HepG2 (cell line): ENCODE measurements around the gene TPX2. TPM values are rescaled to one million over a fixed set of nuclear protein-coding genes. Genes with fewer than 3 reads are reported as not detected.

Experiments
- CC2D1A ChIP-seq: sonication (generic); formaldehyde crosslinking; IDR thresholded peaks from 2 replicates; pipeline ENCODE4 v1.8.1; 2023; ENCODE audit warnings: mild to moderate bottlenecking, missing genetic modification reagents
- LCORL ChIP-seq, 2 experiments: fragments of 450-650 bp in 1 of 2; sonication (generic) in 1 of 2; formaldehyde crosslinking in 1 of 2; IDR thresholded peaks; 2 replicates each; pipeline versions ENCODE4 v1.5.0 to v1.6.1; 2017 to 2020; ENCODE audit warnings: antibody characterized with exemption in 1 of 2, missing genetic modification reagents in 1 of 2
- PRDM10 ChIP-seq: sonication (generic); formaldehyde crosslinking; IDR thresholded peaks from 2 replicates; pipeline ENCODE4 v1.4.0; 2020; ENCODE audit warnings: low read depth, missing genetic modification reagents
- SKI ChIP-seq: fragments of 450-650 bp; IDR thresholded peaks from one replicate; pipeline ENCODE4 v1.6.1; 2018; ENCODE audit warnings: mild to moderate bottlenecking; ENCODE audit not compliant: partially characterized antibody
- ZMYM3 ChIP-seq: sonication (generic); formaldehyde crosslinking; IDR thresholded peaks from 2 replicates; pipeline ENCODE4 v1.5.1; 2020; ENCODE audit warnings: mild to moderate bottlenecking, missing genetic modification reagents
- ZNF318 ChIP-seq: sonication (generic); formaldehyde crosslinking; IDR thresholded peaks from 2 replicates; pipeline ENCODE4 v1.4.0; 2020; ENCODE audit warnings: mild to moderate bottlenecking, missing genetic modification reagents
- ZNF644 ChIP-seq: IDR thresholded peaks from 2 replicates; pipeline ENCODE4 v1.6.1; 2016; ENCODE audit warnings: low read depth
- ZNF674 ChIP-seq: sonication (generic); formaldehyde crosslinking; IDR thresholded peaks from 2 replicates; pipeline ENCODE4 v1.5.0; 2020; ENCODE audit warnings: low read depth, mild to moderate bottlenecking, missing genetic modification reagents
- ZNF784 ChIP-seq: sonication (generic); formaldehyde crosslinking; IDR thresholded peaks from 2 replicates; pipeline ENCODE4 v1.5.1; 2020; ENCODE audit warnings: missing genetic modification reagents, mild to moderate bottlenecking, borderline replicate concordance
- ZNF790 ChIP-seq: sonication (generic); formaldehyde crosslinking; IDR thresholded peaks from 2 replicates; pipeline ENCODE4 v1.8.0; 2022; ENCODE audit warnings: missing genetic modification reagents, mild to moderate bottlenecking, borderline replicate concordance
- ZZZ3 ChIP-seq: sonication (generic); formaldehyde crosslinking; IDR thresholded peaks from 2 replicates; pipeline ENCODE4 v1.4.0; 2020; ENCODE audit warnings: missing genetic modification reagents, mild to moderate bottlenecking, borderline replicate concordance
- polyA plus RNA-seq, 8 experiments: library from polyadenylated mRNA; depleted of rRNA in 3 of 8; stranded (reverse) in 7 of 8; unstranded in 1 of 8; fragments of >200 nt; fragmentation: Illumina TruSeq in 4 of 8; extraction: Trizol in 4 of 8; gene quantifications; 2 replicates each; pipeline versions ENCODE4 v1.2.1 to v1.2.3, GENCODE V29; 2011 to 2016; ENCODE audit warnings: low read depth in 4 of 8, missing spikeins in 1 of 8, mixed read lengths in 1 of 8; ENCODE audit not compliant: insufficient read depth in 1 of 8
- total RNA-seq, 5 experiments: library from RNA; depleted of rRNA; stranded (reverse); fragments of >200 nt; fragmentation: Illumina TruSeq; extraction: Trizol; gene quantifications; 2 replicates each; pipeline ENCODE4 v1.2.3, GENCODE V29; 2016; ENCODE audit warnings: low read depth in 1 of 5

The TPX2 gene
- total and polyA plus RNA-seq, 2 of the 13 experiments (the other 11 are each of a cell fraction or from before 2014, with no cell fraction given) = 34.3 to 124 TPM

- TF ChIP-seq ZNF784 (CRISPR knock-in tag) = peak; percentile 90
- TF ChIP-seq ZMYM3 = peak; percentile 75
- no peak for TF ChIP-seq CC2D1A
- TF ChIP-seq SKI = peak; percentile 97
- TF ChIP-seq ZNF790 (CRISPR knock-in tag) = no peak
- peak; percentile 21 for TF ChIP-seq PRDM10 (CRISPR knock-in tag)
- no peak for TF ChIP-seq ZZZ3 (CRISPR knock-in tag)
- 0 out of 2 replicates have a peak, but pooled peaks have one; percentile 73 for TF ChIP-seq ZNF318 (CRISPR knock-in tag)
- TF ChIP-seq LCORL (IDR thresholded peaks at IDR 0.05) = peak; percentile 61
- peak; percentile 92 for TF ChIP-seq LCORL (CRISPR knock-in tag; IDR thresholded peaks at IDR 0.05)
- TF ChIP-seq ZNF644 (CRISPR knock-in tag) = 0 out of 2 replicates have a peak, but pooled peaks have one; percentile 36
- TF ChIP-seq ZNF674 (CRISPR knock-in tag) = no peak
Measured at GRCh38 chr20:31719644-31720485, 19.2 kb upstream of the TPX2 start (continued).
